GM23248 (cell line): Measurements from ENCODE around the gene MYLK. TPM values are rescaled to one million over a fixed set of nuclear protein-coding genes. Genes with fewer than 3 reads are reported as not detected.

Experiments
- DNase-seq: peaks from one replicate; pipeline ENCODE4 v3.0.0-alpha.2; 2015
- H2AFZ ChIP-seq: fragments of 200-600 bp; sonication (generic); 2 replicates; pipeline ENCODE4 v1.6.1; 2016; ENCODE audit warnings: antibody characterized with exemption
- H3F3A ChIP-seq: fragments of 200-600 bp; sonication (generic); 2 replicates; pipeline ENCODE4 v1.6.1; 2016; ENCODE audit warnings: mild to moderate bottlenecking, antibody characterized with exemption, mixed run types; ENCODE audit not compliant: insufficient read depth
- H3K27ac ChIP-seq: fragments of 200-600 bp; sonication (generic); 2 replicates; pipeline ENCODE4 v1.5.1; 2016; ENCODE audit warnings: mild to moderate bottlenecking
- H3K27me3 ChIP-seq: fragments of 200-600 bp; sonication (generic); replicated peaks from 2 replicates; pipeline ENCODE4 v1.6.1; 2016; ENCODE audit warnings: mild to moderate bottlenecking; ENCODE audit not compliant: insufficient read depth
- H3K36me3 ChIP-seq: fragments of 200-600 bp; sonication (generic); 2 replicates; pipeline ENCODE4 v1.6.1; 2016; ENCODE audit warnings: low read depth, mild to moderate bottlenecking
- H3K4me1 ChIP-seq: fragments of 200-600 bp; sonication (generic); 2 replicates; pipeline ENCODE4 v1.6.1; 2016; ENCODE audit warnings: mild to moderate bottlenecking; ENCODE audit not compliant: insufficient read depth
- H3K4me2 ChIP-seq: fragments of 200-600 bp; sonication (generic); one replicate; pipeline ENCODE4 v1.6.1; 2016; ENCODE audit warnings: mild to moderate bottlenecking; ENCODE audit not compliant: unreplicated experiment
- H3K4me3 ChIP-seq: fragments of 200-600 bp; sonication (generic); 2 replicates; pipeline ENCODE4 v1.5.1; 2016; ENCODE audit warnings: mild to moderate bottlenecking
- H3K79me2 ChIP-seq: fragments of 200-600 bp; sonication (generic); 2 replicates; pipeline ENCODE4 v1.6.1; 2016; ENCODE audit warnings: mild to moderate bottlenecking; ENCODE audit not compliant: insufficient read depth
- H3K9ac ChIP-seq: fragments of 200-600 bp; sonication (generic); 2 replicates; pipeline ENCODE4 v1.6.1; 2016; ENCODE audit warnings: mild to moderate bottlenecking
- H3K9me2 ChIP-seq: fragments of 200-600 bp; sonication (generic); 2 replicates; pipeline ENCODE4 v1.6.1; 2016; ENCODE audit warnings: mixed run types, mild to moderate bottlenecking, moderate library complexity; ENCODE audit not compliant: insufficient read depth
- H3K9me3 ChIP-seq: fragments of 200-600 bp; sonication (generic); one replicate; pipeline ENCODE4 v1.6.1; 2017; ENCODE audit warnings: low read depth
- H4K20me1 ChIP-seq: fragments of 200-600 bp; sonication (generic); 2 replicates; pipeline ENCODE4 v1.6.0; 2016; ENCODE audit not compliant: insufficient read depth
- EZH2 ChIP-seq: fragments of 200-600 bp; sonication (generic); IDR thresholded peaks from 2 replicates; pipeline ENCODE4 v1.6.1; 2018; ENCODE audit warnings: antibody characterized with exemption, mild to moderate bottlenecking; ENCODE audit not compliant: insufficient read depth, poor library complexity, severe bottlenecking
- EZH2phosphoT487 ChIP-seq: fragments of 200-600 bp; sonication (generic); IDR thresholded peaks from 2 replicates; pipeline ENCODE4 v1.6.1; 2018; ENCODE audit warnings: antibody characterized with exemption, moderate library complexity, mild to moderate bottlenecking, low read depth; ENCODE audit not compliant: insufficient read depth
- WGBS, 2 experiments: methylation state at CpG; one replicate each; pipeline ENCODE4 v1.1.6; 2015 to 2017; ENCODE audit warnings: low lambda C conversion rate in 2 of 2, low coverage in 1 of 2; ENCODE audit errors: missing lambda C conversion rate in 2 of 2; 5-methylcytosine and 5-hydroxymethylcytosine counted together
- in situ Hi-C: fragments of 300-500 bp; cut with MboI; formaldehyde crosslinking; loops from 2 replicates; pipeline ENCODE4 v1.15.0; 2020
- polyA plus RNA-seq: library from polyadenylated mRNA; unstranded; fragments of >200 nt; fragmentation: Nextera tagmentation; extraction: Ambion mirVana; gene quantifications from 2 replicates; pipeline ENCODE4 v1.2.1, GENCODE V29; 2016
- total RNA-seq: library from RNA; depleted of rRNA; stranded (reverse); fragments of >200 nt; shearing (Covaris generic); gene quantifications from 2 replicates; pipeline ENCODE4 v1.2.3, GENCODE V29; 2014

The MYLK gene
- total and polyA plus RNA-seq, 2 experiments from 2014 or later, result 110 to 174 TPM

DNA sequence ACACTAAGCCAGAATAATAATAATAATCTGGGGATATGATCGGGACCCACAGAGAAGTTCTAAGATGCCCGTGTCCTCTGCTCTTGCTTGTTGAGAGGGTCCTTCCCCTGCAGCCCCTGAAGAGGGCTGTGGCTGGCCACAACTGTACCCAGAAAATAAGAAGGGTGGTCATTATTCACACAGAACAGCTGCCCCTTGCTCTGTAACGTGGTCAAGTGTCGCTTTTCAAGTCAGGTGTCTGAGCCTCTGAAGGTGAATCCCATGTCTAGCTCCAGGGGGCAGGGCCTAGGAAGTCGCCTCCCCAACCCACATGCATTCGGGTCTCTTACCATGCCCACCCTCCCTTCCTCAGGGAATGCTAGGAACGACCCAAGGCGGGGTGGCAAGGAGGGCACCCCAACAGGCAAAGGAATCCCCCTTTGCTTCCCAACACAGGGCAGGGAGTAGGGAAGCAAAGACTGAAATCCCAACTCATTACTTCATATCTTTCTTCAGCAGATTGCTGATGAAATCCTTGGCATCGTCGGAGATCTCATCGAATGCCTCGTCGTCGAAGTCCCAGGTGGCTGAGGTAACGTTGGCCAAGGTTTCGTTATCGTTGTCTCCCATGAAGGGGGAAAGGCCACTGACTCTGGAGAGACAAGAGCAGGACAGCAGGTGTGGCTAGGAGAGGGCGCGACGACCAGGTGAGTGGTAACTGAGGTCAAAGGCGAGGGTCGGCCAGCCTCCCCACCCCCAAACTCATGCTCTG, 255.0 kb downstream of the MYLK start:
- Histone ChIP-seq H3K9me3 (no peaks in the 10 kb centered on the region), H4K20me1 (no peaks in the 10 kb centered on the region), H2AFZ (no peak overlapping the region), H3K36me3 (peaks cover 42% of the 10 kb centered on the region; the same call in 1 of the 2 replicates), H3K79me2 (no peaks in the 10 kb centered on the region), H3K4me2 (no peak overlapping the region), H3K27ac (no peak overlapping the region), H3K27me3 (no peaks in the 10 kb centered on the region), H3K4me1 (0 out of 2 replicates have a peak, but pooled peaks cover 3% of the 10 kb centered on the region), H3K9ac (no peak overlapping the region), H3K4me3 (no peak overlapping the region), H3K9me2 (no peaks in the 10 kb centered on the region), H3F3A (0 out of 2 replicates have a peak, but pooled peaks cover 4% of the 10 kb centered on the region)
- TF ChIP-seq EZH2phosphoT487, result no peak
- in situ Hi-C loops, result no loop called here
- no peak for DNase-seq
- WGBS, 2 experiments, result 93% methylated on average over 22 of the region's 22 CpGs

DNA sequence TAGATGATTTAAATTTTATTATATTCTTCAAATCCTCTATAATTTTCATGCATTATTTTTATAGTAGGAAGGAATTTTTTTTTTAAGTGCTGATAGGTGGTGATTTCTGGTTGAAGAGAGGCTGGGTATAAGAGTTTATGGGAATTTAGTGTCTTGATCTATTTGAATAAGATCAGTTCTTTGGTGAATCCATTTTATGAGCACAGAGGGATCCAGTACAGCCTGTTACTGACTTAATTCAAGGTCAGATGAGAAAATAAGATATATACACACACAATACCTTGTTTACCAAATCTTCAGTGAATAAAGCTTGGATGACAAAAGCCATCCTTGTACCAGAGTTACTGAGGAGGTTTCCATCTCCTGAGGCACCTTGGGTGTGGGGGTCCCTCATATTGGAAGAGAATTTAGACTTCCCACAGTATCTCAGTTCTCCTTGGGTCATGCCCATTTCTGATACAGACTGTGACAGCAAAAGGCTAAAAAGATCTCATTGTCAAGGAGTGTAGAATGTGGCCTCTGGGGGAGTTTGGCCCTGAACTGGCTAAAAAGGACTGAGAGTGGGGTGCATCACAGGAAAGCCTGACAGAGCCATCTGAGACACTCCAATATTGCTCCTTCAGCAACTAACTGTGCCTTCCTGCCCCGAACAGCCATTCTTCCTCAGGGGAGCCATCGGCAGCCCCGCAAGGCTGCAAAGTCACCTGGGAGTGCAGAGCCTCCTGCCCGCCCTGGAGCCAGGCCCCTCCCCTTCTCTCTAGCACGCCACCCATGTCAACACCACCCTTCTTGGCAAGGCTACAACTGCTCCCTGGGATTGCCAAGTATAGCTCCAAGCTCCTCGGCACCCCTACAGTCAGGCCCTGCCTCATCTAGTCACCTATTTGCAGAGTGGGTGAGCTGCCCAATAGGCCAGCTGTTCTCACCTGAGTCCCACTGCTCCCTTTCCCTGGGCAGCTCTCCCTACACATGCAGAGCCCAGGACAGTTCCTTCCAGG, 256.2 kb downstream of the MYLK start:
- no peak overlapping the region for H3K27ac ChIP-seq
- H3F3A ChIP-seq, result peaks cover 7% of the 10 kb centered on the region; the same call in 1 of the 2 replicates
- H3K9me3 ChIP-seq, result no peaks in the 10 kb centered on the region
- TF ChIP-seq EZH2 (no peak), EZH2phosphoT487 (no peak)
- peaks cover 43% of the 10 kb centered on the region; the same call in 1 of the 2 replicates for H3K36me3 ChIP-seq
- H4K20me1 ChIP-seq, result no peaks in the 10 kb centered on the region
- H3K9ac ChIP-seq, result no peak overlapping the region
- peaks cover 5% of the 10 kb centered on the region; the same call in 1 of the 2 replicates for H3K4me1 ChIP-seq
- H3K4me2 ChIP-seq, result no peak overlapping the region
- DNase-seq, result no peak
- H3K27me3 ChIP-seq, result no peaks in the 10 kb centered on the region
- H3K9me2 ChIP-seq, result no peaks in the 10 kb centered on the region
- H3K4me3 ChIP-seq, result no peak overlapping the region
- no peak overlapping the region for H2AFZ ChIP-seq
- in situ Hi-C loops, result no loop called here
- no peaks in the 10 kb centered on the region for H3K79me2 ChIP-seq
- 84 to 94% methylated on average over 6 of the region's 6 CpGs for WGBS, 2 experiments

DNA sequence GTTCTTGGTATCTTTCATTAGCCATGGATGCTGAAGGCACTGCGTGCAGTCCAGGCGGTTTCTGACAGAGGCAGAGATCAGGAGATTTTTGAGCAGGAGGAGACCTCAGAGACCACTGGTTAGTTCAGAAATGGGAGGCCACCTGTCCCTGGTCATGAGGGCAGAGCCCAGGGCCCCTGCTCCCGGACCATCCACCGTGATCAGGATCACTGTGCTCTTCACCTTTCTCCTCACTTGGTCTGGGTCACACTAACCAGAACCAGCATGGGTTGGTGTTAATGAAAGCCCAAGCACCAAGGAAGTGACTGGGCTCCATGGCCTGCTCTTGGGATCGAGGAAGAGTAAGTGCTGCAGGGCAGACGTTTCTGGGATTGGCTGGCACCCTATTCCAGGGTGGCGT, 257.3 kb downstream of the MYLK start:
- Histone ChIP-seq H3K9me3 (no peaks in the 10 kb centered on the region), H3K4me3 (no peak overlapping the region), H3K9me2 (no peaks in the 10 kb centered on the region), H3K27me3 (no peaks in the 10 kb centered on the region), H3K36me3 (peaks cover 39% of the 10 kb centered on the region; the same call in 1 of the 2 replicates), H3K79me2 (no peaks in the 10 kb centered on the region), H3K9ac (no peak overlapping the region), H3K4me2 (no peak overlapping the region), H4K20me1 (no peaks in the 10 kb centered on the region), H2AFZ (no peak overlapping the region), H3K27ac (no peak overlapping the region), H3K4me1 (peaks cover 5% of the 10 kb centered on the region; the same call in 1 of the 2 replicates), H3F3A (peaks cover 7% of the 10 kb centered on the region; the same call in 1 of the 2 replicates)
- no peak for DNase-seq
- TF ChIP-seq EZH2phosphoT487 (no peak), EZH2 (no peak)
- in situ Hi-C loops, result no loop called here
- WGBS, 2 experiments, result 93% methylated on average over 7 of the region's 7 CpGs

DNA sequence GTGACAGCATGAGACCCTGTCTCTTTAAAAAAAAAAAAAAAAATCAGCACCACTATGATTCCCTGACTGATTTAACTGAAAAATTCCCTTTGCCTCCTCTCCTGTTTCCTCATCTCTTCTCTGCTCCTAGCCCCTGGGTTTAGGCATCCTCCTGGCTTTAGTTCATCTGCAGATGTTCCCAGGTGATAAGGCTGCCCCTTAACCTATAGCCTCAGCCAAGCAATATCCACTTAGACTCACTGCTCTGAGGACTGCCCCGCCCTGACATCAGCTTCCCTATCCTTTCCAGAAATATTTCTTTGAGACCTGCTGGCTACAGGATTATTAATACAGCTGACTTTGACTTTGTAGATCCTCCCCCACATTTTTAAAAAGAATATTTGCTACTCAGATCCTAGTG, 259.8 kb downstream of the MYLK start:
- H2AFZ ChIP-seq, result no peak overlapping the region
- in situ Hi-C loops, result no loop called here
- TF ChIP-seq EZH2phosphoT487 (no peak), EZH2 (no peak)

More for the DNA sequence above, 259.8 kb downstream of the MYLK start:
- H3K9me2 ChIP-seq, result no peaks in the 10 kb centered on the region
- H3K4me2 ChIP-seq, result no peak overlapping the region
- H4K20me1 ChIP-seq, result no peaks in the 10 kb centered on the region
- no peaks in the 10 kb centered on the region for H3K27me3 ChIP-seq
- WGBS, 2 experiments, result 93 to 100% methylated on average over 1 of the region's 1 CpG
- peaks cover 5% of the 10 kb centered on the region for H3K4me1 ChIP-seq
- H3K27ac ChIP-seq, result no peak overlapping the region
- no peaks in the 10 kb centered on the region for H3K9me3 ChIP-seq
- peaks cover 20% of the 10 kb centered on the region for H3F3A ChIP-seq
- H3K79me2 ChIP-seq, result no peaks in the 10 kb centered on the region
- no peak for DNase-seq
- peaks cover 37% of the 10 kb centered on the region; the same call in 1 of the 2 replicates for H3K36me3 ChIP-seq
- no peak overlapping the region for H3K4me3 ChIP-seq
- no peak overlapping the region for H3K9ac ChIP-seq
